ENCODE data around the gene ELOVL2. TPM values are rescaled to one million over a fixed set of nuclear protein-coding genes. Genes with fewer than 3 reads are reported as not detected.
"Not testable (repeated sequence)": the region's sequence is repeated elsewhere in the genome, so short reads cannot be mapped to it uniquely, and the experiment has no call there.

The ELOVL2 gene
- total and polyA plus RNA-seq, 2 experiments from 2014 or later, result 13.6 to 20.8 TPM

DNA sequence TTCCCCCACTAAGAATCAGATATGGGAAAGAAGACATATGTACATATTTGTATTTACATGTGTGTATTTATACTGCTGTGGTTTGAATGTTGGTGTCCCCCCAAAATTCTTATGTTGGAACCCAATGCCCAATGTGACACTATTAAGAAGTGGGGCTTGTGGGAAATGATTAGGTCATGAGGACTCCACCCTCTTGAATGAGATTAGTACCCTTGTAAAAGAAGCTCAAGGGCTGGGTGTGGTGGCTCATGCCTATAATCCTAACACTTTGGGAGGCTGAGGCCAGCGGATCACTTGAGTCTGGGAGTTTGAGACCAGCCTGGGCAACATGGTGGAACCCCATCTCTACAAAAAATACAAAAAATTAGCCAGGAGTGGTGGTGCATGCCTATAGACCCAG lies 45.6 kb upstream of the ELOVL2 start:
- Histone ChIP-seq H3K4me1 (ENCODE audit: insufficient read depth) (no peaks in the 10 kb centered on the region), H3K9me2 (replicated peaks; ENCODE audit: insufficient read depth) (no peaks in the 10 kb centered on the region), H4K20me1 (ENCODE audit: insufficient read depth, poor library complexity, severe bottlenecking) (no peaks in the 10 kb centered on the region), H3K4me3 (no peak overlapping the region), H3K4me2 (no peak overlapping the region), H3K27ac (no peak overlapping the region), H3K36me3 (replicated peaks; ENCODE audit: insufficient read depth, low read depth) (no peaks in the 10 kb centered on the region), H3K79me2 (peaks cover under 1% of the 10 kb centered on the region), H3K9me3 (ENCODE audit: low read depth) (no peaks in the 10 kb centered on the region), H3K27me3 (no peaks in the 10 kb centered on the region), H2AFZ (no peak overlapping the region)
- no peak for DNase-seq (ENCODE audit: low spot score)
- WGBS (ENCODE audit: low lambda C conversion rate, missing lambda C conversion rate), result 81% methylated on average over 1 of the region's 1 CpG
- TF ChIP-seq, protein P1, sequence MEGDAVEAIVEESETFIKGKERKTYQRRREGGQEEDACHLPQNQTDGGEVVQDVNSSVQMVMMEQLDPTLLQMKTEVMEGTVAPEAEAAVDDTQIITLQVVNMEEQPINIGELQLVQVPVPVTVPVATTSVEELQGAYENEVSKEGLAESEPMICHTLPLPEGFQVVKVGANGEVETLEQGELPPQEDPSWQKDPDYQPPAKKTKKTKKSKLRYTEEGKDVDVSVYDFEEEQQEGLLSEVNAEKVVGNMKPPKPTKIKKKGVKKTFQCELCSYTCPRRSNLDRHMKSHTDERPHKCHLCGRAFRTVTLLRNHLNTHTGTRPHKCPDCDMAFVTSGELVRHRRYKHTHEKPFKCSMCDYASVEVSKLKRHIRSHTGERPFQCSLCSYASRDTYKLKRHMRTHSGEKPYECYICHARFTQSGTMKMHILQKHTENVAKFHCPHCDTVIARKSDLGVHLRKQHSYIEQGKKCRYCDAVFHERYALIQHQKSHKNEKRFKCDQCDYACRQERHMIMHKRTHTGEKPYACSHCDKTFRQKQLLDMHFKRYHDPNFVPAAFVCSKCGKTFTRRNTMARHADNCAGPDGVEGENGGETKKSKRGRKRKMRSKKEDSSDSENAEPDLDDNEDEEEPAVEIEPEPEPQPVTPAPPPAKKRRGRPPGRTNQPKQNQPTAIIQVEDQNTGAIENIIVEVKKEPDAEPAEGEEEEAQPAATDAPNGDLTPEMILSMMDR (IDR thresholded peaks at IDR 0.05; ENCODE audit: poor library complexity), result no peak
- TF ChIP-seq EZH2 (IDR thresholded peaks at IDR 0.05; ENCODE audit: borderline replicate concordance) (no peak), EZH2phosphoT487 (IDR thresholded peaks at IDR 0.05; ENCODE audit: low read depth, severe bottlenecking, unreplicated experiment) (no peak)

DNA sequence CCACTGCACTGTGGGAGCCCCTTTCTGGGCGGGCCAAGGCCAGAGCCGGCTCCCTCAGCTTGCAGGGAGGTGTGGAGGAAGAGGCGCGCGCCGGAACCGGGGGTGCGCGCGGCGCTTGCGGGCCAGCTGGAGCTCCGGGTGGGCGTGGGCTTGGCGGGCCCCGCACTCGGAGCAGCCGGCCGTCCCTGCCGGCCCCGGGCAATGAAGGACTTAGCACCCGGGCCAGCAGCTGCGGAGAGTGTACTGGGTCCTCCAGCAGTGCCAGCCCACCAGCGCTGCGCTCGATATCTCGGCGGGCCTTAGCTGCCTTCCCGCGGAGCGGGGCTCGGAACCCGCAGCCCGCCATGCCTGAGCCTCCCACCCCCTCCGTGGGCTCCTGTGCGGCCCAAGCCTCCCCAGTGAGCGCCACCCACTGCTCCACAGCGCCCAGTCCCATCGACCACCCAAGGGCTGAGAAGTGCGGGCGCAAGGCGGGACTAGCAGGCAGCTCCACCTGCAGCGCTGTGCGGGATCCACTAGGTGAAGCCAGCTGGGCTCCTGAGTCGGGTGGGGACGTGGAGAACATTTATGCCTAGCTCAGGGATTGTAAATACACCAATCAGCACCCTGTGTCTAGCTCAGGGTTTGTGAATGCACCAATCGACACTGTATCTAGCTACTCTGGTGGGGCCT lies 43.2 kb upstream of the ELOVL2 start:
- not testable (repeated sequence) for H3K9me3 ChIP-seq (ENCODE audit: low read depth); H3K27ac ChIP-seq; DNase-seq (ENCODE audit: low spot score); H3K4me3 ChIP-seq; H3K27me3 ChIP-seq; H3K36me3 ChIP-seq (replicated peaks; ENCODE audit: insufficient read depth, low read depth); H3K4me2 ChIP-seq; H3K9me2 ChIP-seq (replicated peaks; ENCODE audit: insufficient read depth); H3K79me2 ChIP-seq; H3K4me1 ChIP-seq (ENCODE audit: insufficient read depth); H2AFZ ChIP-seq; H4K20me1 ChIP-seq (ENCODE audit: insufficient read depth, poor library complexity, severe bottlenecking)
- 98% methylated on average over 31 of the region's 47 CpGs for WGBS (ENCODE audit: low lambda C conversion rate, missing lambda C conversion rate)

DNA sequence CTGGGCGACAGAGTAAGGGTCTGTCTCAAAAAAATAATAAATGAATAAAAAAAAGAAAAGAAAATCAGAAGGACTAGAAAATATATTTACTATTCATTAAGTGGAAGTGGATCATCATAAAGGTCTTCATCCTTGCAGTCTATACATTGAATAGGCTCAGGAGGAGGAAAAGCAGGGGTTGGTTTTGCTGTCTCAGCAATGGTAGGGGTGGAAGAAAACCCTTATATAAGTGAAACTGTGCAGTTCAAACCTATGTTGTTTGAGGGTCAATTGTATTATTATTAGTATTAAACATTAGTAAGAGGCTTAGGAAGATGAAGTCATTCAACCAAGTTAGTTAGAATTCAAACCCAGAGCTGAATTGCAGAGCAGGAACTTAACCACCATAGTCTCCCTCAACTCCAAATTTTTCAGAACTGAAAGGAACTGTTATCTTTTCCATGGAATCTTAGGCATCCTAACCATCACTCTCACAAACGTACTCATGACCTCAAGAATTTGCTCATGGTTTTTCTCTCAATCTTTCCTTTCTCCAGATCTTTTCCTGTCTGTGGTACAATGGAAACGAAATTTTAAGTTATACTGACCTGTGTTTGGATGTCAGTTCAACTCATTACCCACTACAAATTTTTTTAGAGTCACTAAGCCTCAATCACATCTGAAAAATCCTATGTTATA lies 41.8 kb upstream of the ELOVL2 start:
- H3K9me2 ChIP-seq (replicated peaks; ENCODE audit: insufficient read depth), result no peaks in the 10 kb centered on the region
- WGBS (ENCODE audit: low lambda C conversion rate, missing lambda C conversion rate), result 46% methylated on average over 3 of the region's 3 CpGs
- no peaks in the 10 kb centered on the region for H3K27me3 ChIP-seq
- TF ChIP-seq EZH2phosphoT487 (IDR thresholded peaks at IDR 0.05; ENCODE audit: low read depth, severe bottlenecking, unreplicated experiment) (no peak), EZH2 (IDR thresholded peaks at IDR 0.05; ENCODE audit: borderline replicate concordance) (no peak)
- TF ChIP-seq, protein P1 (IDR thresholded peaks at IDR 0.05; ENCODE audit: poor library complexity), result no peak
- no peaks in the 10 kb centered on the region for H3K79me2 ChIP-seq
- H3K9me3 ChIP-seq (ENCODE audit: low read depth), result no peaks in the 10 kb centered on the region
- H2AFZ ChIP-seq, result no peak overlapping the region
- no peak overlapping the region for H3K4me2 ChIP-seq
- no peaks in the 10 kb centered on the region for H3K36me3 ChIP-seq (replicated peaks; ENCODE audit: insufficient read depth, low read depth)
- H3K27ac ChIP-seq, result no peak overlapping the region
- H3K4me3 ChIP-seq, result no peak overlapping the region
- no peaks in the 10 kb centered on the region for H3K4me1 ChIP-seq (ENCODE audit: insufficient read depth)
- no peaks in the 10 kb centered on the region for H4K20me1 ChIP-seq (ENCODE audit: insufficient read depth, poor library complexity, severe bottlenecking)
- DNase-seq (ENCODE audit: low spot score), result no peak

- Histone ChIP-seq H3K27ac (no peak overlapping the region), H3K9me2 (replicated peaks; ENCODE audit: insufficient read depth) (no peaks in the 10 kb centered on the region), H3K27me3 (no peaks in the 10 kb centered on the region), H3K4me2 (no peak overlapping the region), H3K9me3 (ENCODE audit: low read depth) (no peaks in the 10 kb centered on the region), H4K20me1 (ENCODE audit: insufficient read depth, poor library complexity, severe bottlenecking) (no peaks in the 10 kb centered on the region), H3K4me3 (no peak overlapping the region), H2AFZ (no peak overlapping the region), H3K4me1 (ENCODE audit: insufficient read depth) (no peaks in the 10 kb centered on the region), H3K36me3 (replicated peaks; ENCODE audit: insufficient read depth, low read depth) (no peaks in the 10 kb centered on the region), H3K79me2 (no peaks in the 10 kb centered on the region)
- 91% methylated on average over 5 of the region's 5 CpGs for WGBS (ENCODE audit: low lambda C conversion rate, missing lambda C conversion rate)
- TF ChIP-seq EZH2phosphoT487 (IDR thresholded peaks at IDR 0.05; ENCODE audit: low read depth, severe bottlenecking, unreplicated experiment) (no peak), EZH2 (IDR thresholded peaks at IDR 0.05; ENCODE audit: borderline replicate concordance) (no peak)
- TF ChIP-seq, protein P1 (IDR thresholded peaks at IDR 0.05; ENCODE audit: poor library complexity), result no peak
- no peak for DNase-seq (ENCODE audit: low spot score)
These were observed 39.9 kb upstream of the ELOVL2 start for GRCh38 chr6:11083956-11084355.

Data from hepatocyte (in vitro differentiated cells).